Ovary (tissue), 9 donors: ENCODE measurements around the gene SCIN. TPM values are rescaled to one million over a fixed set of nuclear protein-coding genes. Genes with fewer than 3 reads are reported as not detected.

Experiments used
- DNase-seq, 5 donors: peaks; one replicate each; pipeline ENCODE4 v3.0.0-alpha.2; 2019 to 2020
- H3K27ac ChIP-seq, 2 donors: fragments of 200-600 bp; one replicate each; pipeline versions ENCODE4 v1.5.1 to v1.8.0; 2019 to 2022
- H3K27me3 ChIP-seq: fragments of 200-600 bp; one replicate; pipeline ENCODE4 v1.8.0; 2022
- H3K36me3 ChIP-seq: fragments of 200-600 bp; sonication (generic); one replicate; pipeline ENCODE4 v1.5.1; 2019
- H3K4me1 ChIP-seq: one replicate; pipeline ENCODE4 v1.8.1; 2013; ENCODE audit warnings: mild to moderate bottlenecking, moderate library complexity; ENCODE audit not compliant: insufficient read depth
- H3K4me3 ChIP-seq: fragments of 200-600 bp; sonication (generic); one replicate; pipeline ENCODE4 v1.5.1; 2017
- H3K9me3 ChIP-seq, 2 donors: fragments of 200-600 bp in 1 of 2; sonication (generic) in 1 of 2; one replicate each; pipeline versions ENCODE4 v1.5.1 to v1.8.1; 2013 to 2019; ENCODE audit warnings: mild to moderate bottlenecking in 1 of 2, moderate library complexity in 1 of 2
- EP300 ChIP-seq: sonication (generic); formaldehyde crosslinking; IDR thresholded peaks from one replicate; pipeline ENCODE4 v1.6.1; 2017; ENCODE audit warnings: antibody characterized with exemption
- POLR2A ChIP-seq: fragments of 450-650 bp; IDR thresholded peaks from one replicate; pipeline ENCODE4 v1.6.1; 2017; ENCODE audit warnings: antibody characterized with exemption, mild to moderate bottlenecking, moderate library complexity
- WGBS, 3 donors: extraction: QIAGEN DNeasy Blood & Tissue Kit in 1 of 3; methylation state at CpG; one replicate each; pipeline versions ENCODE4 v1.1.5 to v1.1.7; 2013 to 2017; 5-methylcytosine and 5-hydroxymethylcytosine counted together
- intact Hi-C, 4 donors: fragments of 100-400 bp; cut with DNase I; formaldehyde crosslinking; loops; one replicate each; pipeline versions ENCODE4 v1.11.0 to v1.15.1; 2022 to 2023
- polyA plus RNA-seq, 2 donors: library from polyadenylated mRNA; stranded (reverse); fragments of 200-250 nt in 1 of 2; fragments of 350-450 nt in 1 of 2; fragmentation: Illumina TruSeq in 1 of 2; extraction: RNeasy Lipid Tissue Mini Kit (QIAGEN cat#74804) in 1 of 2; gene quantifications; one replicate each; pipeline ENCODE4 v1.2.3, GENCODE V29; 2013 to 2014
- total RNA-seq, 7 donors: library from RNA; depleted of rRNA in 2 of 7; stranded (reverse); fragments of >200 nt in 2 of 7; fragmentation: NEBNext Ultra II Directional in 3 of 7; extraction: Animal tissue kit (Norgen Biotek cat#: 25700) in 3 of 7; gene quantifications; one replicate each; pipeline versions ENCODE4 v1.1.0 to v1.2.4, GENCODE V29; 2016 to 2023
- TF ChIP-seq, protein P1 (sequence below), 3 donors: fragments of 450-650 bp in 2 of 3; fragments of 200-600 bp in 1 of 3; IDR thresholded peaks; one replicate each; pipeline versions ENCODE4 v1.5.1 to v1.8.0; 2016 to 2022; ENCODE audit warnings: antibody characterized with exemption in 3 of 3, mild to moderate bottlenecking in 1 of 3
- donor health status: DM: no; HTN: no; CAD: no; lungs with moderate emphysema.
- donor health status: DM: no; HTN: no; CAD: no.
- donor health status: Bipolar disorder and iron deficiency.
- donor health status: DM: yes; HTN: yes; CAD: no.
- donor health status: DM: no; HTN: no; CAD: no.
- donor health status: DM: yes; HTN: yes; CAD: no.

The SCIN gene
- total and polyA plus RNA-seq, 9 donors: 1.3 to 5.1 (median 2.2) TPM

DNA sequence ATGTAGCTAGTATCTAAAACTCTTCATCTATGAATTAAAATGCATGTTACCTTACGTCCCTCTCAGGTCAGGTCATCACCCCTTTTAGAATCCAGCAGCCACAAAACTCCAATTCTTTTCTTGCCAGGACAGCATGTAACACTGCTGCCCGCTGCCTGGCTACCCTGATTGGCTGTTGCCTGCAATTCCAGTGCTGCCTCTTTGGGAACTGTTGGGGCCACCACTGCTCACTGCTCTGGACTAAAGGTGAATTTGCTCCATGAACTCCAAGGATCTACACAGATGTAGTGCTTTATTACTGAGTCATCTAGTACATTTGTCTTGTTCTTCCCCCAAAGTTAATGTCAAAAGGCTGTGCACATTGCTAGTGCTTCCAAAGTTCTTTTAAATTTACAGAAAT, 40.4 kb downstream of the SCIN start:
- intact Hi-C loops: no loop called here
- Histone ChIP-seq H3K9me3 (no peaks in the 10 kb centered on the region), H3K27ac (no peak overlapping the region), H3K36me3 (no peaks in the 10 kb centered on the region), H3K4me1 (no peaks in the 10 kb centered on the region), H3K27me3 (no peaks in the 10 kb centered on the region), H3K4me3 (no peak overlapping the region)
- WGBS, 3 donors: 89 to 90% (median 90%) methylated on average over 2 of the region's 2 CpGs
- TF ChIP-seq EP300: no peak
- TF ChIP-seq, protein P1, sequence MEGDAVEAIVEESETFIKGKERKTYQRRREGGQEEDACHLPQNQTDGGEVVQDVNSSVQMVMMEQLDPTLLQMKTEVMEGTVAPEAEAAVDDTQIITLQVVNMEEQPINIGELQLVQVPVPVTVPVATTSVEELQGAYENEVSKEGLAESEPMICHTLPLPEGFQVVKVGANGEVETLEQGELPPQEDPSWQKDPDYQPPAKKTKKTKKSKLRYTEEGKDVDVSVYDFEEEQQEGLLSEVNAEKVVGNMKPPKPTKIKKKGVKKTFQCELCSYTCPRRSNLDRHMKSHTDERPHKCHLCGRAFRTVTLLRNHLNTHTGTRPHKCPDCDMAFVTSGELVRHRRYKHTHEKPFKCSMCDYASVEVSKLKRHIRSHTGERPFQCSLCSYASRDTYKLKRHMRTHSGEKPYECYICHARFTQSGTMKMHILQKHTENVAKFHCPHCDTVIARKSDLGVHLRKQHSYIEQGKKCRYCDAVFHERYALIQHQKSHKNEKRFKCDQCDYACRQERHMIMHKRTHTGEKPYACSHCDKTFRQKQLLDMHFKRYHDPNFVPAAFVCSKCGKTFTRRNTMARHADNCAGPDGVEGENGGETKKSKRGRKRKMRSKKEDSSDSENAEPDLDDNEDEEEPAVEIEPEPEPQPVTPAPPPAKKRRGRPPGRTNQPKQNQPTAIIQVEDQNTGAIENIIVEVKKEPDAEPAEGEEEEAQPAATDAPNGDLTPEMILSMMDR (IDR thresholded peaks at IDR 0.05): no peak
- TF ChIP-seq POLR2A: no peak
- no peak for DNase-seq

DNA sequence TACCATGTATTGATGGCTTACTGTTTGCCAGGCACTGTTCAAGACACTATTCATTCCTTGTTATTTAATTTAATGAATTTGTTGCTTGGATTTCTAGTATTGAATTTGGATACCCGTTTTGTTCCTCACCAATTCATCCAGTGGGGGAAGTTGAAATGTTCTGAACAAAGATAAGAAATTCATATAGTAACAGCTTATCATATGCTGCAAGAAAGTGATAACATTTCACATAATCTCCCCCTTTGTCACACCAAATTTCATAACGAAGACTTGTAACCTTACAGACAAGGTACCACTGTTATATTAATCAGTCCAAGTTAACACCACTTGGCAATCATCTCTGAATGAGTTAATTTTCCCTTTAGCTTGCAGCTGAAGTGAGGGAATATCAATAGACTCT, 42.1 kb downstream of the SCIN start:
- DNase-seq: no peak
- Histone ChIP-seq H3K4me1 (no peaks in the 10 kb centered on the region), H3K27ac (no peak overlapping the region), H3K4me3 (no peak overlapping the region), H3K27me3 (no peaks in the 10 kb centered on the region), H3K36me3 (no peaks in the 10 kb centered on the region), H3K9me3 (no peaks in the 10 kb centered on the region)
- TF ChIP-seq EP300: no peak
- TF ChIP-seq POLR2A: no peak
- TF ChIP-seq, protein P1 (IDR thresholded peaks at IDR 0.05): no peak
- 52 to 62% (median 52%) methylated on average over 2 of the region's 2 CpGs for whole genome bisulfite sequencing, 3 donors
- intact Hi-C loops: no loop called here

DNA sequence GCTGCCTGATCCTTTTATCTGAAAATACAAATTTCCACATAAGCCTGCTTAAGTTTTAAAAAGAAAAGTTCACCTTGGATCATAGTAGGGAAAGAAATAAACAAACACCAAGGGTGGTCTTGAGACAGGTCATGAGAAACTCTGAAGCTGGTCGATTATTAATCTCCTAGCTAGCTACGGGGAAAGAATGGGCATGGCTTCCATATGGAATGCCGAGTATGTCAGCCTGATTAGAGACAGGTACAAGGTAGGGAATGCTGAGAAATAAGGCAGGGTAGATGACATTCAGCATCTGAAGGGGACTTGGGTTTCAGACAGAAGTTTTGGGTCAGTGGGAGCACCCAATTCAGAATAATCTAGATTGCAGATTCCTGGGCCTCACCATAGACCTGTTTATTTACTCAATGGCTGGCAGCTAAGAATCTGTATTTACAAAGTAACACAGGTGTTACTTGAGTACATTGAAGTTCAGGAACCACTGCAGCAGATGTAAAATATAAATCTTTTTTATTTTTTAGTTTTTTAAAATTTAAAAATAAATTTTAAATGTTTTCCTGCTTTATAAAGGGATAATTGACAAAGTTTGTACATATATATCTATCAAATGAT, 49.0 kb downstream of the SCIN start:
- 35 to 49% (median 35%) methylated on average over 3 of the region's 3 CpGs for WGBS, 3 donors
- no peak for TF ChIP-seq POLR2A
- no peak for TF ChIP-seq EP300

DNA sequence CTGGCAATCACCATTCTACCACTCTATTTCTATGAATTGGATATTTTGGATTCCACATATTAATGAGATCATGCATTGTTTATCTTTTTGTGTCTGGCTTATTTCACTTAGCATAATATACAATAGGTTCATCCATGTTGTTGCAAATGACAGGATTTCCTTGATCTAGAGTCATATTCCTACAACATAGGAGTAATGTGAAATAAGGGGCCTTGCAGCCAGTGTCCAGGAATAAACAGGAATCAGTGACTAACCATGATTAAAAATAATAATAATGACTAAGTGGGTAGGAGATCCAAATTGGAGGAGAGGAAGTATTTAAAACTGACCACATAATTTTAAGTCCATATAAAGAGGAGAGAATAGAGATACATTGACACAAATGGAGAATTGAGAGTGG, 49.9 kb downstream of the SCIN start:
- H3K27ac ChIP-seq: no peak overlapping the region
- DNase-seq: no peak
- H3K27me3 ChIP-seq: no peaks in the 10 kb centered on the region
- H3K4me3 ChIP-seq: no peak overlapping the region
- H3K36me3 ChIP-seq: no peaks in the 10 kb centered on the region
- no peak for TF ChIP-seq POLR2A
- TF ChIP-seq EP300: no peak
- TF ChIP-seq, protein P1 (IDR thresholded peaks at IDR 0.05): no peak
- no peaks in the 10 kb centered on the region for H3K9me3 ChIP-seq
- intact Hi-C loops: no loop called here
- no peaks in the 10 kb centered on the region for H3K4me1 ChIP-seq

More for the DNA sequence above, 49.0 kb downstream of the SCIN start:
- Histone ChIP-seq H3K4me3 (no peak overlapping the region), H3K27me3 (no peaks in the 10 kb centered on the region), H3K36me3 (no peaks in the 10 kb centered on the region), H3K9me3 (no peaks in the 10 kb centered on the region), H3K4me1 (no peaks in the 10 kb centered on the region), H3K27ac (no peak overlapping the region)
- intact Hi-C loops: no loop called here
- no peak for DNase-seq

DNA sequence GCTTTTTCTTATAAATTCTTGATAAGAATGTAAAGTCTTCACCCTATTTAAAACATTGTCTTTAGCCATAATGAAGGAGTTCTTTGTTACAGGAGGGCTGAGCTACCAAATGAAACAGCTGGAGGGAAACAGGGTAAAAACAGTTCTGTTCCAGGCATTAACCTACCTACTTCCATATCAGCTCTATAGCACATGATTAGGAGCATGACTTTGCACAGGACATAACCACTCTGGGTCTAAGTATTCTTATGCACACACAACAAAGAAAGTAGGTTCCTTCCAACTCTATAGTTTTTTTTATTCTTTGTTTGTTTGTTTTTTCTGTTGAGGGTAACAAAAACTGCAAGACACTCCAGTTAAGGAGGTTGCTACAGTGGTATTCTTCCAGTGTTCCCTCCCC, 52.7 kb downstream of the SCIN start:
- Histone ChIP-seq H3K9me3 (no peaks in the 10 kb centered on the region), H3K27ac (no peak overlapping the region), H3K27me3 (no peaks in the 10 kb centered on the region), H3K4me3 (no peak overlapping the region), H3K4me1 (no peaks in the 10 kb centered on the region), H3K36me3 (no peaks in the 10 kb centered on the region)
- no peak for DNase-seq
- intact Hi-C loops: no loop called here
- no peak for TF ChIP-seq EP300
- TF ChIP-seq, protein P1 (IDR thresholded peaks at IDR 0.05): no peak
- TF ChIP-seq POLR2A: no peak
